Measurements from ENCODE around the gene INTS1. TPM values are rescaled to one million over a fixed set of nuclear protein-coding genes. Genes with fewer than 3 reads are reported as not detected.

The INTS1 gene
- total and polyA plus RNA-seq, 3 donors from 2014 or later: 142 to 185 (median 142) TPM

GRCh38 chr7:1463676-1464223 lies 40.4 kb downstream of the INTS1 start:
- H3K36me3 ChIP-seq (ENCODE audit: low read depth, missing control alignments): no peaks in the 10 kb centered on the region
- TF ChIP-seq CTCF (IDR thresholded peaks at IDR 0.05): no peak
- no peak for TF ChIP-seq POLR2A (IDR thresholded peaks at IDR 0.05)
- intact Hi-C loops (cut with DNase I; ENCODE audit: low total_unique reads): no loop called here
- peaks cover 16% of the 10 kb centered on the region for H3K4me1 ChIP-seq
- no peaks in the 10 kb centered on the region for H3K9me3 ChIP-seq
- no peak overlapping the region for H3K27ac ChIP-seq
- no peak overlapping the region for H3K4me3 ChIP-seq
- WGBS, 2 donors: 46 to 65% methylated on average over 4 to 18 of the region's 18 CpGs
- DNase-seq: peak; percentile 27
- H3K27me3 ChIP-seq: no peaks in the 10 kb centered on the region

DNA sequence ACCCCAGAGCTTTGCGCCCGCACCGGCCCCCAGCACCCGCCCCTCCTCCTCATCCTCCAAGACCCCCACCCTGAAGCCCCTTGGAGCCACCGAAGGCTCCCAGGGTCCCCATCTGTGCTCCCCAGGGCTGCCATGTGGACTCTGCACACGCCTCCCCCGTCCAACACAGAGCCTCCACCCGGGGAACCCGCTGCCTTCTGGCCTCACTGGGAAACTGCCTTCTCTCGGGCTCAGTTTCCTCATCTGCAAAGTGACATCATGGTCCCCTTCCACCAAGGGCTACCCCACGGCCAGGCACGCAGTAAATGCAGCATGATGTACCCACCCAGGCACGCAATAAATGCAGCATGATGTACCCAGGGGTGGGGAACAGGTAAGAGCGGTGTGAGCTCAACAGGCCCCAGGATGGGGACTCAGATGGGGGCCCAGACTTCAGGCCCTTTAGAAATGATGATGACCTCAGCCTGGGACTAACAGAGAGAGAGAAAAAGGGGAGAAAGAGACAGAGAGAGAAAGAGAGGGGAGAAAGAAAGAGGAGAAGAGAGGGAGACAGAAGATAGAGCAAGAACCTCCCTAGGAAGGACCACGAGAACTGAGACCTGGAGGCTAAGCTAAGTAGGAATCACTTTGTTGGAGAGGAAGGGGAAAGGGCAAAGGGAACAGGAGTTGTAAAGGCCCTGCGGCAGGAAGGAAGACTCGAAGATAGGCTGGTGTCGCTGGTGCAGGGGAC lies 42.4 kb downstream of the INTS1 start:
- Histone ChIP-seq H3K4me1 (peaks cover 23% of the 10 kb centered on the region), H3K27me3 (no peaks in the 10 kb centered on the region), H3K4me3 (no peak overlapping the region), H3K27ac (peak overlapping the region; percentile 39 to 71), H3K36me3 (ENCODE audit: low read depth, missing control alignments) (no peaks in the 10 kb centered on the region), H3K9me3 (no peaks in the 10 kb centered on the region)
- no peak for DNase-seq
- intact Hi-C loops (cut with DNase I; ENCODE audit: low total_unique reads): no loop called here
- WGBS, 2 donors: 66 to 67% methylated on average over 16 to 18 of the region's 18 CpGs
- no peak for TF ChIP-seq POLR2A (IDR thresholded peaks at IDR 0.05)
- no peak for TF ChIP-seq CTCF (IDR thresholded peaks at IDR 0.05)

- WGBS, 2 donors: 31 to 48% methylated on average over 22 to 30 of the region's 30 CpGs
- Histone ChIP-seq H3K4me1 (peaks cover 23% of the 10 kb centered on the region), H3K9me3 (no peaks in the 10 kb centered on the region), H3K27ac (peak overlapping the region; percentile 39 to 71), H3K36me3 (ENCODE audit: low read depth, missing control alignments) (no peaks in the 10 kb centered on the region), H3K4me3 (no peak overlapping the region), H3K27me3 (no peaks in the 10 kb centered on the region)
- DNase-seq: peak; percentile 46
- TF ChIP-seq CTCF (IDR thresholded peaks at IDR 0.05): no peak
- TF ChIP-seq POLR2A (IDR thresholded peaks at IDR 0.05): no peak
- intact Hi-C loops (cut with DNase I; ENCODE audit: low total_unique reads): no loop called here
Measured at GRCh38 chr7:1460821-1461645, 43.2 kb downstream of the INTS1 start.

- intact Hi-C loops (cut with DNase I; ENCODE audit: low total_unique reads): no loop called here
- Histone ChIP-seq H3K4me1 (peaks cover 23% of the 10 kb centered on the region), H3K27ac (peak overlapping the region; percentile 25 to 71), H3K27me3 (no peaks in the 10 kb centered on the region), H3K4me3 (peak overlapping the region; percentile 58 to 68), H3K36me3 (ENCODE audit: low read depth, missing control alignments) (no peaks in the 10 kb centered on the region), H3K9me3 (no peaks in the 10 kb centered on the region)
- WGBS, 2 donors: 6 to 12% methylated on average over 13 to 26 of the region's 30 CpGs
- DNase-seq: peak; percentile 22
- TF ChIP-seq POLR2A (IDR thresholded peaks at IDR 0.05) (no peak), CTCF (IDR thresholded peaks at IDR 0.05) (no peak)
Measured at GRCh38 chr7:1459920-1460820, 44.0 kb downstream of the INTS1 start.

All from testis (tissue), 3 donors.